Tibial artery (tissue), 4 donors: ENCODE data around the gene ATP13A1.

Experiments used
- DNase-seq, 2 donors: peaks; one replicate each; pipeline ENCODE4 v3.0.0-alpha.2; 2019
- H3K27ac ChIP-seq, 2 donors: fragments of 200-600 bp; sonication (generic) in 1 of 2; 1 replicate in 1 of 2; 2 replicates in 1 of 2; pipeline ENCODE4 v1.5.1; 2018 to 2019; ENCODE audit warnings: mild to moderate bottlenecking in 1 of 2
- H3K27me3 ChIP-seq, 2 donors: fragments of 200-600 bp; sonication (generic) in 1 of 2; one replicate each; pipeline versions ENCODE4 v1.5.1 to v1.6.0; 2016 to 2019
- H3K36me3 ChIP-seq, 3 donors: fragments of 200-600 bp; sonication (generic) in 2 of 3; one replicate each; pipeline ENCODE4 v1.5.1; 2016 to 2019; ENCODE audit warnings: mild to moderate bottlenecking in 2 of 3
- H3K4me1 ChIP-seq, 4 donors: fragments of 200-600 bp; sonication (generic) in 2 of 4; 1 replicate in 3 of 4; 2 replicates in 1 of 4; pipeline ENCODE4 v1.5.1; 2016 to 2019
- H3K4me3 ChIP-seq, 2 donors: fragments of 200-600 bp; sonication (generic) in 1 of 2; 1 replicate in 1 of 2; 2 replicates in 1 of 2; pipeline ENCODE4 v1.5.1; 2018 to 2019; ENCODE audit warnings: mild to moderate bottlenecking in 2 of 2
- H3K9me3 ChIP-seq, 3 donors: fragments of 200-600 bp; sonication (generic) in 1 of 3; one replicate each; pipeline ENCODE4 v1.5.1; 2016 to 2019
- CTCF ChIP-seq, 2 experiments: fragments of 200-600 bp in 1 of 2; fragments of 450-650 bp in 1 of 2; IDR thresholded peaks; one replicate each; pipeline ENCODE4 v1.5.1; 2017 to 2019; ENCODE audit warnings: antibody characterized with exemption in 2 of 2, mild to moderate bottlenecking in 1 of 2, moderate library complexity in 1 of 2
- intact Hi-C: fragments of 100-400 bp; cut with DNase I; formaldehyde crosslinking; loops from one replicate; pipeline ENCODE4 v1.15.0; 2023; ENCODE audit warnings: low total_unique reads

ATP13A1 gene

GRCh38 chr19:19626516-19627472 is 36.7 kb downstream of the ATP13A1 start:
- peaks cover 0 to 26% of the 10 kb centered on the region in 2 donors for H3K27me3 ChIP-seq
- TF ChIP-seq CTCF (IDR thresholded peaks at IDR 0.05): no peak
- peaks cover 0 to 11% (median 6%) of the 10 kb centered on the region in 3 donors for H3K36me3 ChIP-seq
- peaks cover 0 to 21% (median 12%) of the 10 kb centered on the region in 4 donors for H3K4me1 ChIP-seq
- no peaks in the 10 kb centered on the region for H3K9me3 ChIP-seq
- intact Hi-C loops: no loop called here
- no peak overlapping the region for H3K27ac ChIP-seq
- DNase-seq: no peak
- no peak overlapping the region for H3K4me3 ChIP-seq

- Histone ChIP-seq H3K36me3 (peaks cover 0 to 11% (median 0%) of the 10 kb centered on the region in 3 donors), H3K9me3 (no peaks in the 10 kb centered on the region), H3K27me3 (peaks cover 0 to 26% of the 10 kb centered on the region in 2 donors), H3K4me1 (peaks cover 0 to 21% (median 12%) of the 10 kb centered on the region in 4 donors), H3K4me3 (no peak overlapping the region), H3K27ac (no peak overlapping the region)
- intact Hi-C loops: no loop called here
- DNase-seq: no peak
- no peak for TF ChIP-seq CTCF (IDR thresholded peaks at IDR 0.05)
These were observed 39.4 kb downstream of the ATP13A1 start for GRCh38 chr19:19624032-19624570.

- no peak for TF ChIP-seq CTCF (IDR thresholded peaks at IDR 0.05)
- intact Hi-C loops: no loop called here
These were observed 40.1 kb downstream of the ATP13A1 start for GRCh38 chr19:19623383-19623782.

GRCh38 chr19:19619849-19620210 is 43.6 kb downstream of the ATP13A1 start:
- DNase-seq: no peak
- peaks cover 0 to 11% (median 0%) of the 10 kb centered on the region in 3 donors for H3K36me3 ChIP-seq
- no peak overlapping the region for H3K4me3 ChIP-seq
- H3K4me1 ChIP-seq: peaks cover 0 to 9% (median 2%) of the 10 kb centered on the region in 4 donors
- H3K27ac ChIP-seq: no peak overlapping the region
- TF ChIP-seq CTCF (IDR thresholded peaks at IDR 0.05): no peak
- intact Hi-C loops: no loop called here
- H3K9me3 ChIP-seq: no peaks in the 10 kb centered on the region
- H3K27me3 ChIP-seq: peaks cover 0 to 30% of the 10 kb centered on the region in 2 donors

More at GRCh38 chr19:19623383-19623782, 40.1 kb downstream of the ATP13A1 start:
- Histone ChIP-seq H3K4me3 (no peak overlapping the region), H3K36me3 (peaks cover 0 to 11% (median 0%) of the 10 kb centered on the region in 3 donors), H3K27me3 (peaks cover 0 to 25% of the 10 kb centered on the region in 2 donors), H3K4me1 (peaks cover 0 to 21% (median 9%) of the 10 kb centered on the region in 4 donors), H3K27ac (no peak overlapping the region), H3K9me3 (no peaks in the 10 kb centered on the region)
- no peak for DNase-seq

- Histone ChIP-seq H3K27ac (no peak overlapping the region), H3K4me3 (no peak overlapping the region), H3K4me1 (peaks cover 0 to 9% (median 2%) of the 10 kb centered on the region in 4 donors), H3K36me3 (peaks cover 0 to 9% (median 0%) of the 10 kb centered on the region in 3 donors), H3K9me3 (no peaks in the 10 kb centered on the region), H3K27me3 (peaks cover 0 to 30% of the 10 kb centered on the region in 2 donors)
- intact Hi-C loops: no loop called here
- no peak for DNase-seq
- no peak for TF ChIP-seq CTCF (IDR thresholded peaks at IDR 0.05)
These were observed 44.2 kb downstream of the ATP13A1 start for GRCh38 chr19:19619181-19619848.
